GM04504 (cell line): ENCODE measurements around the gene CCDC78.

Source experiments
- DNase-seq: peaks from one replicate; pipeline ENCODE4 v3.0.0-alpha.2; 2012; ENCODE audit warnings: low read depth

CCDC78 gene

GRCh38 chr16:678209-678857 is 47.9 kb downstream of the CCDC78 start:
- no peak for DNase-seq

- no peak for DNase-seq
These were observed 48.7 kb downstream of the CCDC78 start for GRCh38 chr16:677316-678190.

- DNase-seq = no peak
These were observed 49.3 kb downstream of the CCDC78 start for GRCh38 chr16:676913-677312.

GRCh38 chr16:676565-676902 is 49.7 kb downstream of the CCDC78 start:
- DNase-seq = no peak

GRCh38 chr16:675884-676564 is 50.2 kb downstream of the CCDC78 start:
- no peak for DNase-seq

GRCh38 chr16:674968-675883 is 51.0 kb downstream of the CCDC78 start, which contains the start of gene RHBDL1:
Gene RHBDL1 (plus strand): TSS chr16:675671. CDS start chr16:675791, 120 bp downstream.
- no peak for DNase-seq

GRCh38 chr16:674214-674881 is 51.9 kb downstream of the CCDC78 start:
- no peak for DNase-seq

GRCh38 chr16:673399-673991 is 52.7 kb downstream of the CCDC78 start:
- no peak for DNase-seq

GRCh38 chr16:672851-673250 is 53.4 kb downstream of the CCDC78 start:
- DNase-seq = no peak
